CD4-positive, CD25-positive, alpha-beta regulatory T cell (primary cell): ENCODE measurements around the gene CCDC12. TPM values are rescaled to one million over a fixed set of nuclear protein-coding genes. Genes with fewer than 3 reads are reported as not detected.

Source experiments
- ATAC-seq, 2 donors: fragments of 150-1000 bp; cut with Tn5 transposase; one replicate each; pipeline ENCODE4 v1.10.0; 2021; ENCODE audit warnings: low read depth in 2 of 2, moderate number of reproducible peaks in 2 of 2, moderate library complexity in 1 of 2
- DNase-seq, 3 donors: peaks; one replicate each; pipeline versions ENCODE4 v3.0.0 to v3.0.0-alpha.2; 2012 to 2022; ENCODE audit warnings: mixed read lengths in 1 of 3
- H3K27ac ChIP-seq: one replicate; pipeline ENCODE4 v1.7.0; 2013; ENCODE audit warnings: mild to moderate bottlenecking, low read length; ENCODE audit not compliant: insufficient read depth, poor library complexity, severe bottlenecking
- H3K27me3 ChIP-seq: one replicate; pipeline ENCODE4 v1.7.0; 2013; ENCODE audit warnings: low read length; ENCODE audit not compliant: control insufficient read depth, insufficient read depth
- H3K36me3 ChIP-seq: one replicate; pipeline ENCODE4 v1.7.0; 2013; ENCODE audit warnings: mild to moderate bottlenecking, low read length, moderate library complexity; ENCODE audit not compliant: control insufficient read depth, insufficient read depth
- H3K4me1 ChIP-seq: 2 replicates; pipeline ENCODE4 v1.7.0; 2013; ENCODE audit warnings: mild to moderate bottlenecking, low read length; ENCODE audit not compliant: insufficient read depth, control insufficient read depth, poor library complexity, severe bottlenecking
- H3K4me3 ChIP-seq: one replicate; pipeline ENCODE4 v1.7.0; 2013; ENCODE audit warnings: low read depth, mild to moderate bottlenecking, low read length, moderate library complexity
- H3K9me3 ChIP-seq, 2 experiments: 1 replicate in 1 of 2; 2 replicates in 1 of 2; pipeline ENCODE4 v1.7.0; 2013; ENCODE audit warnings: low read length in 2 of 2, mild to moderate bottlenecking in 1 of 2, moderate library complexity in 1 of 2; ENCODE audit not compliant: control insufficient read depth in 2 of 2
- H3K27ac Mint-ChIP-seq, 3 donors: one replicate each; pipeline ENCODE4 v1.8.0; 2020 to 2022; ENCODE audit warnings: mild to moderate bottlenecking in 3 of 3, mixed read lengths in 3 of 3, moderate library complexity in 2 of 3
- H3K27me3 Mint-ChIP-seq: one replicate; pipeline ENCODE4 v1.8.0; 2022; ENCODE audit warnings: mild to moderate bottlenecking, mixed read lengths
- H3K36me3 Mint-ChIP-seq: one replicate; pipeline ENCODE4 v1.8.0; 2020; ENCODE audit warnings: mixed read lengths
- H3K4me1 Mint-ChIP-seq, 4 donors: one replicate each; pipeline ENCODE4 v1.8.0; 2020 to 2022; ENCODE audit warnings: mixed read lengths in 4 of 4, mild to moderate bottlenecking in 1 of 4
- H3K4me3 Mint-ChIP-seq, 4 donors: one replicate each; pipeline ENCODE4 v1.8.0; 2020 to 2022; ENCODE audit warnings: mild to moderate bottlenecking in 4 of 4, mixed read lengths in 4 of 4, moderate library complexity in 3 of 4
- H3K9me3 Mint-ChIP-seq, 7 donors: one replicate each; pipeline ENCODE4 v1.8.0; 2020 to 2022; ENCODE audit warnings: mixed read lengths in 7 of 7, mild to moderate bottlenecking in 3 of 7, moderate library complexity in 2 of 7
- polyA plus RNA-seq, 4 donors: library from polyadenylated mRNA; unstranded; fragments of 300-500 nt; fragmentation: Illumina TruSeq; gene quantifications; one replicate each; pipeline ENCODE4 v1.2.3, GENCODE V29; 2021
- total RNA-seq: library from RNA; stranded (reverse); gene quantifications from one replicate; pipeline ENCODE4 v1.2.3, GENCODE V29; 2022

The CCDC12 gene
- total and polyA plus RNA-seq, 5 donors from 2014 or later: 71.8 to 116 (median 104) TPM

- Histone ChIP-seq H3K4me3 (no peak overlapping the region), H3K36me3 (peaks cover 39% of the 10 kb centered on the region), H3K27me3 (no peaks in the 10 kb centered on the region), H3K4me1 (peaks cover 50% of the 10 kb centered on the region), H3K27ac (no peak overlapping the region), H3K9me3 (no peaks in the 10 kb centered on the region)
- H3K27ac Mint-ChIP-seq: peak overlapping the region in 2 of 3 donors; percentile 85 to 94
- peaks cover 26 to 62% (median 48%) of the 10 kb centered on the region in 4 donors for H3K4me1 Mint-ChIP-seq
- no peaks in the 10 kb centered on the region for H3K9me3 Mint-ChIP-seq
- peaks cover 18% of the 10 kb centered on the region for H3K36me3 Mint-ChIP-seq
- ATAC-seq (no peak), DNase-seq (no peak)
- H3K4me3 Mint-ChIP-seq: no peak overlapping the region
- H3K27me3 Mint-ChIP-seq: no peaks in the 10 kb centered on the region
Measured at GRCh38 chr3:46927718-46928073, 48.8 kb downstream of the CCDC12 start.

GRCh38 chr3:46926871-46927717 lies 49.5 kb downstream of the CCDC12 start:
- Histone ChIP-seq H3K9me3 (no peaks in the 10 kb centered on the region), H3K27ac (peak overlapping the region; percentile 49), H3K4me1 (peaks cover 44% of the 10 kb centered on the region), H3K36me3 (peaks cover 45% of the 10 kb centered on the region), H3K27me3 (no peaks in the 10 kb centered on the region), H3K4me3 (peak overlapping the region; percentile 26)
- peak overlapping the region; percentile 26 to 71 (median 52) for H3K4me3 Mint-ChIP-seq
- H3K9me3 Mint-ChIP-seq: no peaks in the 10 kb centered on the region
- peak; percentile 19 to 38 for ATAC-seq
- peaks cover 21% of the 10 kb centered on the region for H3K36me3 Mint-ChIP-seq
- no peaks in the 10 kb centered on the region for H3K27me3 Mint-ChIP-seq
- peaks cover 24 to 56% (median 43%) of the 10 kb centered on the region in 4 donors for H3K4me1 Mint-ChIP-seq
- peak in 1 of 3 donors; percentile 60 for DNase-seq
- peak overlapping the region; percentile 85 to 94 (median 94) for H3K27ac Mint-ChIP-seq

GRCh38 chr3:46926447-46926846 lies 50.1 kb downstream of the CCDC12 start:
- H3K36me3 Mint-ChIP-seq: peaks cover 21% of the 10 kb centered on the region

GRCh38 chr3:46926039-46926438 lies 50.5 kb downstream of the CCDC12 start:
- Mint-ChIP-seq H3K4me3 (no peak overlapping the region), H3K36me3 (peaks cover 21% of the 10 kb centered on the region), H3K9me3 (no peaks in the 10 kb centered on the region), H3K27ac (peak overlapping the region in 2 of 3 donors; percentile 89 to 94), H3K4me1 (peaks cover 19 to 45% (median 34%) of the 10 kb centered on the region in 4 donors), H3K27me3 (no peaks in the 10 kb centered on the region)
- Histone ChIP-seq H3K4me1 (peaks cover 34% of the 10 kb centered on the region), H3K27ac (no peak overlapping the region), H3K4me3 (no peak overlapping the region), H3K27me3 (no peaks in the 10 kb centered on the region), H3K9me3 (no peaks in the 10 kb centered on the region), H3K36me3 (peaks cover 56% of the 10 kb centered on the region)
- ATAC-seq (no peak), DNase-seq (no peak)

More at GRCh38 chr3:46926447-46926846, 50.1 kb downstream of the CCDC12 start:
- Histone ChIP-seq H3K4me3 (peak overlapping the region; percentile 26), H3K4me1 (peaks cover 38% of the 10 kb centered on the region), H3K27ac (peak overlapping the region; percentile 49), H3K9me3 (no peaks in the 10 kb centered on the region), H3K27me3 (no peaks in the 10 kb centered on the region), H3K36me3 (peaks cover 52% of the 10 kb centered on the region)
- no peaks in the 10 kb centered on the region for H3K27me3 Mint-ChIP-seq
- H3K4me3 Mint-ChIP-seq: no peak overlapping the region
- peaks cover 20 to 49% (median 36%) of the 10 kb centered on the region in 4 donors for H3K4me1 Mint-ChIP-seq
- no peak for DNase-seq
- H3K27ac Mint-ChIP-seq: peak overlapping the region; percentile 79 to 94 (median 85)
- no peak for ATAC-seq
- H3K9me3 Mint-ChIP-seq: no peaks in the 10 kb centered on the region

- Mint-ChIP-seq H3K9me3 (no peaks in the 10 kb centered on the region), H3K4me1 (peaks cover 14 to 40% (median 30%) of the 10 kb centered on the region in 4 donors), H3K4me3 (no peak overlapping the region), H3K27me3 (no peaks in the 10 kb centered on the region), H3K36me3 (peaks cover 21% of the 10 kb centered on the region), H3K27ac (peak overlapping the region in 2 of 3 donors; percentile 75 to 89)
- no peaks in the 10 kb centered on the region for H3K9me3 ChIP-seq
- no peak overlapping the region for H3K27ac ChIP-seq
- DNase-seq (no peak), ATAC-seq (no peak)
- no peak overlapping the region for H3K4me3 ChIP-seq
- H3K4me1 ChIP-seq: peaks cover 29% of the 10 kb centered on the region
- peaks cover 61% of the 10 kb centered on the region for H3K36me3 ChIP-seq
- no peaks in the 10 kb centered on the region for H3K27me3 ChIP-seq
Measured at GRCh38 chr3:46925585-46925934, 51.0 kb downstream of the CCDC12 start.

GRCh38 chr3:46924921-46925584 lies 51.5 kb downstream of the CCDC12 start:
- Mint-ChIP-seq H3K27me3 (no peaks in the 10 kb centered on the region), H3K9me3 (peaks cover 0 to under 1% (median 0%) of the 10 kb centered on the region in 7 donors), H3K36me3 (peaks cover 25% of the 10 kb centered on the region), H3K27ac (peak overlapping the region in 2 of 3 donors; percentile 20 to 43), H3K4me3 (no peak overlapping the region), H3K4me1 (peaks cover 15 to 36% (median 27%) of the 10 kb centered on the region in 4 donors)
- DNase-seq (no peak), ATAC-seq (no peak)
- Histone ChIP-seq H3K9me3 (no peaks in the 10 kb centered on the region), H3K27me3 (no peaks in the 10 kb centered on the region), H3K36me3 (peaks cover 66% of the 10 kb centered on the region), H3K4me1 (peaks cover 25% of the 10 kb centered on the region), H3K27ac (no peak overlapping the region), H3K4me3 (no peak overlapping the region)

GRCh38 chr3:46923559-46924350 lies 52.8 kb downstream of the CCDC12 start:
- ATAC-seq (no peak), DNase-seq (peak in 2 of 3 donors; percentile 41 to 44)
- Histone ChIP-seq H3K27ac (no peak overlapping the region), H3K9me3 (no peaks in the 10 kb centered on the region), H3K4me1 (peaks cover 25% of the 10 kb centered on the region), H3K27me3 (no peaks in the 10 kb centered on the region), H3K4me3 (no peak overlapping the region), H3K36me3 (peaks cover 75% of the 10 kb centered on the region)
- peak overlapping the region in 2 of 3 donors; percentile 23 to 80 for H3K27ac Mint-ChIP-seq
- peaks cover 36% of the 10 kb centered on the region for H3K36me3 Mint-ChIP-seq
- no peak overlapping the region for H3K4me3 Mint-ChIP-seq
- peaks cover 12 to 27% (median 19%) of the 10 kb centered on the region in 4 donors for H3K4me1 Mint-ChIP-seq
- no peaks in the 10 kb centered on the region for H3K27me3 Mint-ChIP-seq
- peaks cover 0 to 1% (median 0%) of the 10 kb centered on the region in 7 donors for H3K9me3 Mint-ChIP-seq
